HG03439 (cell line): ENCODE data around the gene KIF5C.
A peak's percentile ranks its signal among the peaks of the same experiment; 100 is the strongest.

Experiments used
- ATAC-seq: cut with Tn5 transposase; IDR thresholded peaks from one replicate; pipeline ENCODE4 v1.9.1; 2021; ENCODE audit warnings: mild to moderate bottlenecking, moderate library complexity; ENCODE audit not compliant: unreplicated experiment

KIF5C gene

GRCh38 chr2:148984449-148984848 lies 109.4 kb downstream of the KIF5C start:
- no peak for ATAC-seq

- no peak for ATAC-seq
Measured at GRCh38 chr2:148987286-148987685, 112.3 kb downstream of the KIF5C start.

- ATAC-seq: no peak
Measured at GRCh38 chr2:148988337-148988736, 113.3 kb downstream of the KIF5C start.

DNA sequence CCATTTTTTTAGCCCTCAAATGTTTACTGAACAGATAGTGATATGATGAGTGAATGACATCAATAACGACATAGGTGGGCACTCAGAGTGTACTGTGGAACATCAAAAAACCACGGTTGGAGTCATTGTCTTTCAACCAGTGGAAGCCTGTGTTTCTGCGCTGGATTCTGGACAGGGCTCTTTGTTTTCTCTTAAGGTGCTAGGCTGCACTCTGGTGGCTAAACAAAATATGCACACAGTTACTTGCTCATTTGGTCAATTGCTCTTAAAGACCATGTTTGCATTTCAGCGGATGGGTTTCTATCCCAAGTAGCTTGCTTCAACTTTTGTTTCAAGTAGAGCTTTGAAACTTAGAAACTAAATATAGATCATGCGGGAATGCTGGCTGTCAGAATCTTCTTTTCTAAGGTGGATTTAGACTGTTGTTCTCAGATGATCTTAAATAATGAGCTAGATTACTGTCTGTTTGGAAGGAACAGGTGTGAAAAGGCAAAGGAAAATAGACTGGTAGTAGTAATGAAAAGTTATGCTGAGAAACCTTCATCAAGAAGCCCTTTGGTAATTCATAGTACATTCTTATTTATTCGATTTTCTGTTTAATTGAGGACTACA lies 115.0 kb downstream of the KIF5C start:
- ATAC-seq: peak; percentile 89

- no peak for ATAC-seq
Measured at GRCh38 chr2:148990968-148991367, 115.9 kb downstream of the KIF5C start.

DNA sequence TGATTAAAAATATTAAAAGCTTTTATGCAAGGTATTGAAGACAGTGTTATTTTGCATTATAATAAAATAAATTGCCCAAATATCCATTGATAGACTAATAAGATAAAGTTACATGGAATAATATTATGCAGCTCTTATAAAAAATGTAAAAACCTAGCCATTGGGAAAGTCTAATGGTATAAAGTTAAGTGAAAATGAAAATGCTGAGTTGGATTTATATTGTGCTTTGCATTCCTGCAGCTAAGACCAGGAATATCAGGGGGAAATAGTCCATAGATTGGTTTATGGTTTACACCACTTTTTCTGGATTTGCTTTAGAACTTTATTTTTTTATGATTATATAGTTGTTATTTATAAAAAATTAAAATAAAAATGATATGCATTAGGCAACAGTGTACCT lies 117.4 kb downstream of the KIF5C start:
- ATAC-seq: no peak

GRCh38 chr2:148993351-148993750 lies 118.3 kb downstream of the KIF5C start:
- ATAC-seq: no peak

GRCh38 chr2:148994341-148994740 lies 119.3 kb downstream of the KIF5C start:
- ATAC-seq: no peak

DNA sequence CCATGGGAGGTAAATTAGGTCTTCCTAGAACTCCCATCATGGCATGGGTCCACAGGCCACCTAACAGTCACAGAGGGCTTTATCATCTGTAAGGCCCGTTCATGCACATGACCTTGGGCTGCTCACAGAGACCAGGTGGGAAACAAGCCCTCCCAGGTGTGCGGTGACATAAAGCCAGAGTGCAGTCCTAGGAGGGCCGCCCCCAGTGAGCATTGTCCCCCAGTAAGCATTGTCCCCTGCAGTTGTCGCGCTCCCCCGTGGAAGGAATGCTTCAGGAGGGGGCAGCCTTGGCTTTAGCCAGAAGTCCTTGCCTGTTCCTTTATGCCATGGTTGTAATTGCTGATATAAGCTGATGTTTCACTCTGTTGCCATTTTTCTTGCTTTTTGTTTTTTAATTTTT lies 121.8 kb downstream of the KIF5C start:
- no peak for ATAC-seq

GRCh38 chr2:148998165-148998830 lies 123.3 kb downstream of the KIF5C start:
- ATAC-seq: no peak

GRCh38 chr2:148998831-148999200 lies 123.8 kb downstream of the KIF5C start:
- no peak for ATAC-seq

DNA sequence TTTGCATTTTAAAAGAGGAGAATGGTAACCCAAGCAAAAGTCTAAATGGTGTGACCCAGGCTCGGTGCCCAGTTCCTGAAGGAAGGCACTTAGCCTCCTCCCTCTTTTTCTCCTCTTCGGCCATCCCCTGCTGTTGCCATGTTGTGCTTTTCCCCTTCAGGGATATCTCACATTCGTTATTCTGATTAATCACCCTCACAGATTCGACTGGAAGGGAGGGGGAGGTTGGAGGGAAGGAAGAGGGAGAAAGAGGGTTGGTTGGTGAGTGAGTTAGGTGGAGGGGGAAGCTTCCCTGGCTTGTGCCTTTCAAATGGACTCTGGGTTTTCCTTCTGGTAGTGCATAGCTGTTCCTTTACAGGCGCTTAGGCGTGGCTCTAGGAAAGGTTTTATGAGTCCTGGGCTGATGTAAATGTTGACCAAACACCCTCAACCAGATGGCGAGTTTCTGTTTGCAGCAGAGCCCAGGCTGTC lies 124.5 kb downstream of the KIF5C start:
- ATAC-seq: no peak

DNA sequence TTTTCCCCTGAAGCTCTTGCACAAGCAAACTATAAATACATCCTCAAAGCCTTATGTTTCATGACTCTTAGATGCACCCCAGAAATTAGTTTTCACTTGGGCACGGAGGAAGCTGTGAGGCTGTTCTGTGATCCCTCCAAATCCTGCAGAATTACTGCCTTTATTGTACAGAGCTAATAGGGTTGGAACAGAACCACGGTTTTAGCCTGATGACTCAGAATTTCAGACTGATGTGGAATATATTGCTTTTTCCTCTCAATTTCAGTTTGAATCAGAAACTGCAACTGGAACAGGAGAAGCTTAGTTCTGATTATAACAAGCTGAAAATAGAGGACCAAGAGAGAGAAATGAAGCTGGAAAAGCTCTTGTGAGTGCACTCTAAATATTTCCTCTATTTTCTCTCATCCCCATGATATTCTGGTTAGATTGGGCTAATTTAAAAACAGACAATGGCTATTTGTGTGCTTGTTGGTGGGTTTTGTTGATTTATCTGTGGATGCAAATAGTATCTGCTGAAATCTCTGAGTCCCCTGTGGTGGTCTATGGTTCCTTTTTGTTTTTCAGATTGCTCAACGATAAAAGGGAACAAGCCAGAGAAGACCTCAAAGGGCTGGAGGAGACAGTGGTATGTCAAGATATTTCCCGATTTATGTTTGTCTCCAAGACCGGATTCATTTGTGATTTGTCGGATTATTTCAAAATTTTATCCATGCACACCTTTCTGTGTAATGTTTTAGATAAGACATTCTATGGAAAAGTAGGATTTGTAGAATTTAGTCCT lies 125.3 kb downstream of the KIF5C start:
- ATAC-seq: no peak

DNA sequence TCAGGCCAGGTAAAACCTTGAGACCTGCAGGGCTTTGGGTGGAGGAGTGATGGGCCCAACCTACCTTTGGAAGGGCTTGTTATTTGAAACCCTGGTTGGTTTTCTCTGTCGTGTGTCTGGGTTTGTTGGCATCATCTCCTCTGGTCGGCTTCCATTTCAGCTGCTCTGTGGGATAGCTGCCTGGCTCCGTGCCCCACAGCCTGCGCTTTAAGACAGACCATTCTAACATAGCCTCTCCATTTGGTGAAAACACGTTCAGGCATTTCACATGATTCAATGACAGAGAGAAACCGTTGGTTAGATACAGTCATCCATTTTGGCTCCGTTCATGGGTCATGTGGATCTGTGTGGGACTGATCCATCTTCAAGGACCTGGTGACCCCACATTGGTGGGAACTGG lies 126.5 kb downstream of the KIF5C start:
- ATAC-seq: no peak

DNA sequence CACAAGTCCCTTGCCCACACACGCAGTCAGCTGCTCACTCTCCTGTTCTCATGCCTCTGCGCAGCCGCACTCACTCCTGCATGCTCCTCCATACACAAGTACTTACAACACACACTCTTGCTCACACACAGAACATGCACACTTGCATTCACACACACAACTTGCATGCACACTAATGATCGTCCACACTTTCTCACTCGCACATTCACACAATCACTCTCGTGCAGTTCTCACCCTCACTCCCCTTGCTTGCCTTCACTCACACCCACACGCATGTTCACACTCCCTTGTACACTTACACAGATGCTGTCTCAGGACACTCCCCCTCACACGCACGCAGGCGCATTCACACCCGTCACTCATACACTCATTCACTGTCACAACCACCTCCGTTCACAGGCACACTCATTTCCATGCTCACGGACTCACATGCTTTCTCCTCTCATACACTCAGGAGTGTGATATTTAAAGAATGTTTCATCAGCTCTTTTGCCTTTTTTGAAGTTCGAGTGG lies 127.4 kb downstream of the KIF5C start:
- ATAC-seq: no peak

- no peak for ATAC-seq
Measured at GRCh38 chr2:149002891-149003740, 128.1 kb downstream of the KIF5C start.

GRCh38 chr2:149004836-149005235 lies 129.8 kb downstream of the KIF5C start:
- ATAC-seq: no peak

DNA sequence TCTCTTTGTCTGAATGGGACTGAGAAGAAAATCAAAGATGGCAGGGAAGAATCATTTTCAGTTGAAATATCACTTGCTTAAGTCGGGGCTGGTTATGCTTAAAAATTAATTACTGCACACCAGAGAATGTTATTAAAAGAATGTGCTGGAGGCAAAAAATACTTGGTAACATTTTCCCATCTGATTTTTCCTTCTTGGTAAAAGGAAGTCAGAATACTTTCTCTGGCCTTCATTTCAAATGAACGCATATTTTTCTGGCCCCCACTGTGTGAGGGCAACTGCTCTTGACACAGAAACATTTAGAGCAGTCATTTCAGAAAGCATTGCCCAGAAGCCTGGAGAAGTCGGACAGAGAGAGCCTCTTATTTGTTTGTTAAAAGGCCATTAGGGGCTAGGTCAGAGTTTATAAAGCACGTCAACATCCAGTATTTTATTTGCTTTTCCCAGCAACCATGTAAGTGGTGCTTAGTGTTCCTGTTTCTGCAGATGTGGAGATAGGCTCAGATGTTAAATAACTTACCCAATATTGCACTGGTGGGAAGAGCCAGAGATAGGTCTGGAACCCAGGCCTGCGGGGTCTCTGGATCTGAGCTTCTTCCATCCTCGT lies 130.5 kb downstream of the KIF5C start:
- no peak for ATAC-seq

- ATAC-seq: no peak
Measured at GRCh38 chr2:149006883-149007543, 132.0 kb downstream of the KIF5C start.

- no peak for ATAC-seq
Measured at GRCh38 chr2:149008381-149008780, 133.4 kb downstream of the KIF5C start.
